Mesenchymal stem cell (in vitro differentiated cells and primary cell): ENCODE measurements around the gene SLC48A1.

Experiments
- DNase-seq: peaks from one replicate; pipeline ENCODE4 v3.0.0-alpha.2; 2013
- H2AFZ ChIP-seq: one replicate; pipeline ENCODE4 v1.6.1; 2013; ENCODE audit warnings: low read depth, mild to moderate bottlenecking, control low read depth, inconsistent platforms, low read length, moderate library complexity
- H2AK5ac ChIP-seq: 2 replicates; pipeline ENCODE4 v1.6.1; 2013; ENCODE audit warnings: low read length, moderate library complexity, mild to moderate bottlenecking, inconsistent platforms; ENCODE audit not compliant: severe bottlenecking
- H2BK120ac ChIP-seq: one replicate; pipeline ENCODE4 v1.6.1; 2013; ENCODE audit warnings: low read depth, mild to moderate bottlenecking, inconsistent platforms, low read length, moderate library complexity
- H2BK12ac ChIP-seq, 2 experiments: one replicate each; pipeline ENCODE4 v1.6.1; 2013; ENCODE audit warnings: inconsistent platforms in 2 of 2, low read length in 2 of 2, mild to moderate bottlenecking in 2 of 2, moderate library complexity in 2 of 2, control low read depth in 1 of 2
- H2BK15ac ChIP-seq: one replicate; pipeline ENCODE4 v1.6.1; 2013; ENCODE audit warnings: mild to moderate bottlenecking, low read depth, inconsistent platforms; ENCODE audit not compliant: poor library complexity, severe bottlenecking
- H2BK5ac ChIP-seq: 2 replicates; pipeline ENCODE4 v1.6.1; 2013; ENCODE audit warnings: low read depth, mild to moderate bottlenecking, low read length, control low read depth, inconsistent platforms; ENCODE audit not compliant: poor library complexity, severe bottlenecking
- H3K14ac ChIP-seq, 2 experiments: one replicate each; pipeline ENCODE4 v1.6.1; 2013; ENCODE audit warnings: inconsistent platforms in 2 of 2, low read length in 2 of 2, control low read depth in 1 of 2, mild to moderate bottlenecking in 1 of 2, moderate library complexity in 1 of 2
- H3K18ac ChIP-seq, 2 experiments: one replicate each; pipeline ENCODE4 v1.6.1; 2013; ENCODE audit warnings: inconsistent platforms in 2 of 2, low read length in 2 of 2, control low read depth in 1 of 2, low read depth in 1 of 2, mild to moderate bottlenecking in 1 of 2
- H3K23ac ChIP-seq, 2 experiments: one replicate each; pipeline ENCODE4 v1.6.1; 2013; ENCODE audit warnings: inconsistent platforms in 2 of 2, low read length in 2 of 2, mild to moderate bottlenecking in 2 of 2, moderate library complexity in 2 of 2, control low read depth in 1 of 2
- H3K27ac ChIP-seq: 2 replicates; pipeline ENCODE4 v1.5.1; 2013; ENCODE audit warnings: mild to moderate bottlenecking, moderate library complexity, low read length, control low read depth, inconsistent platforms; ENCODE audit not compliant: poor library complexity, severe bottlenecking
- H3K27me3 ChIP-seq, 2 experiments: 2 replicates each; pipeline versions ENCODE4 v1.6.1 to v1.7.0; 2013; ENCODE audit warnings: low read length in 2 of 2, mild to moderate bottlenecking in 2 of 2, moderate library complexity in 2 of 2, control low read depth in 1 of 2, inconsistent platforms in 1 of 2; ENCODE audit not compliant: control insufficient read depth in 1 of 2, insufficient read depth in 1 of 2
- H3K36me3 ChIP-seq, 2 experiments: 2 replicates each; pipeline versions ENCODE4 v1.6.1 to v1.7.0; 2013; ENCODE audit warnings: low read length in 2 of 2, control low read depth in 1 of 2, inconsistent platforms in 1 of 2, low read depth in 1 of 2, mild to moderate bottlenecking in 1 of 2; ENCODE audit not compliant: insufficient read depth in 2 of 2, control insufficient read depth in 1 of 2
- H3K4ac ChIP-seq, 2 experiments: one replicate each; pipeline ENCODE4 v1.6.1; 2013; ENCODE audit warnings: inconsistent platforms in 2 of 2, low read length in 2 of 2, mild to moderate bottlenecking in 2 of 2, moderate library complexity in 2 of 2, control low read depth in 1 of 2, low read depth in 1 of 2
- H3K4me1 ChIP-seq: 2 replicates; pipeline ENCODE4 v1.6.1; 2013; ENCODE audit warnings: low read depth, low read length, control low read depth; ENCODE audit not compliant: control insufficient read depth, insufficient read depth
- H3K4me2 ChIP-seq: 2 replicates; pipeline ENCODE4 v1.6.1; 2013; ENCODE audit warnings: low read length, mild to moderate bottlenecking, inconsistent platforms; ENCODE audit not compliant: poor library complexity, severe bottlenecking
- H3K4me3 ChIP-seq, 2 experiments: 2 replicates each; pipeline versions ENCODE4 v1.5.1 to v1.7.0; 2013; ENCODE audit warnings: low read length in 2 of 2, mild to moderate bottlenecking in 2 of 2, control low read depth in 1 of 2, low read depth in 1 of 2; ENCODE audit not compliant: insufficient read depth in 1 of 2
- H3K79me1 ChIP-seq: replicated peaks from 2 replicates; pipeline ENCODE4 v1.6.1; 2013; ENCODE audit warnings: mild to moderate bottlenecking, control low read depth, low read length, inconsistent platforms; ENCODE audit not compliant: poor library complexity, severe bottlenecking
- H3K9ac ChIP-seq: 2 replicates; pipeline ENCODE4 v1.7.0; 2013; ENCODE audit warnings: mild to moderate bottlenecking, low read length, moderate library complexity
- H3K9me3 ChIP-seq: 2 replicates; pipeline ENCODE4 v1.7.0; 2013; ENCODE audit warnings: mild to moderate bottlenecking, low read length; ENCODE audit not compliant: control insufficient read depth
- H4K8ac ChIP-seq: one replicate; pipeline ENCODE4 v1.6.1; 2013; ENCODE audit warnings: inconsistent platforms, mild to moderate bottlenecking, low read length, moderate library complexity
- H4K91ac ChIP-seq: one replicate; pipeline ENCODE4 v1.6.1; 2013; ENCODE audit warnings: mild to moderate bottlenecking, low read length, inconsistent platforms
- WGBS: methylation state at CpG from one replicate; pipeline ENCODE4 v1.1.7; 2013; ENCODE audit warnings: mixed read lengths; 5-methylcytosine and 5-hydroxymethylcytosine counted together

Gene SLC48A1

DNA sequence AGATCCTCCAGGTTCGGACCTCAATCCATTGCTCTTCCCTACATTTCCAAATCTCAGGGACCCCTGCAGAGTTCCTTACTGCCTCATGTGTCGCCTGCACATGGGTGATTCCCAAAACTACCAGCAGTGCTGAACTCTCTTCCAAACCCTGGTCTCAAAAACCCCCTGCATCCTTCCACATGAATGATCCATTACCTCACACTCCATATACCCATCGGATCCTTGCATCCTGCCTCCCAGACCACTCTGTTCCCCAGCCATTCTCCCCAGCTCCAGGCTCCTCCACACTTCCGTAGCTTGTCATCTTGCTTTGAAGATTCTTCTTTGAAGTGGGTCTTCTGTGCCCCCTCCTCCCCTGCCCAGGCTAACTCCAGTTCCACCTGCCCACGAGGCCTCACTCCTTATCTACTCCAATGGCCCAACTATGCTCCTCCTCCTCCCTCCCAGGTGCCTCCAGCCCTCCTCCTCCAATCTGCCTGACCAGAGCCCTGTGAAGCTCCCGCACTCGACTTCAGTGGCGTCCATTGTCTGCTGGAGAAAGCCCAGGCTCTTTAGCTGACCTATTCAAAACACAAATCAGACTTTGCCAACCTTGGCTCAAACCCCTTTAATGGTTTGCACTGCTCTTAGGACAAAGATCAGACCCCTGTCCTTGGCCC, 28.1 kb upstream of the SLC48A1 start:
- H3K9ac ChIP-seq: no peak overlapping the region
- peaks cover 0 to 17% of the 10 kb centered on the region in 2 experiments for H3K27me3 ChIP-seq
- no peak overlapping the region for H3K4me2 ChIP-seq
- H2BK12ac ChIP-seq: no peak overlapping the region
- H4K8ac ChIP-seq: no peak overlapping the region
- no peak overlapping the region for H4K91ac ChIP-seq
- peaks cover 4 to 77% of the 10 kb centered on the region in 2 experiments for H3K36me3 ChIP-seq
- H3K4me3 ChIP-seq: no peak overlapping the region
- H3K9me3 ChIP-seq: no peaks in the 10 kb centered on the region
- H2BK5ac ChIP-seq: no peak overlapping the region
- no peak overlapping the region for H3K18ac ChIP-seq
- 83% methylated on average over 8 of the region's 8 CpGs for WGBS
- peaks cover 2% of the 10 kb centered on the region for H3K79me1 ChIP-seq
- H3K23ac ChIP-seq: no peak overlapping the region
- H3K27ac ChIP-seq: no peak overlapping the region
- no peak overlapping the region for H2BK15ac ChIP-seq
- peak overlapping the region; percentile 2 for H2AK5ac ChIP-seq
- DNase-seq: no peak
- H3K14ac ChIP-seq: no peak overlapping the region
- H3K4me1 ChIP-seq: peaks cover 12% of the 10 kb centered on the region
- no peak overlapping the region for H3K4ac ChIP-seq
- no peak overlapping the region for H2AFZ ChIP-seq
- H2BK120ac ChIP-seq: no peak overlapping the region

DNA sequence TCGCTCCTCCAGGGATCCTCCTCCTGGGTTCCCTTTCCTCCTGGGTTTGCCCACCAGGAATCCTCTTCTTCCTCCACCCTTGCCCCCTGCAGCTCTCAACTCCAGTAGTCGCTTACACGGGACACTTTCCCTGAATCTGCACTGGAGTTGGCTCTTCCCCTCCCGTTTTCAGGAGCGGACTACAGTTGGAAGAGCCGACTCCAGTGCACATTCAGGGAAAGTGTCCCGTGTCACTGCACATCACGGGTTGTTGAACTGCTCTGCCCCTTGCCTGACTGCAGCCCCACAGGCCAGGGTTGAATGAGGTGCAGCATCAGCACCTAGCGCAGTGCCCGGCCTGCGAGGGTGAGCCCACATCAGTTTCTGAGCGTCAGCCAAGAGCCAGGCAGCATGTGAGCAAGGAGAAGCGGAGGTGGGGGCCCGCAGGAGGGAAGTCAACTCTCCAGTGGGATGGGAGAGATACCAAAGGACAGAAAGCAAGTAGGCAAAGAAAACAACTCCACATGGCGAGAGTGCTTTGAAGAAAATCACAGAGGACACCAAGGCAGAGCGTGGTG, 27.5 kb upstream of the SLC48A1 start:
- H2BK12ac ChIP-seq: no peak overlapping the region
- H2BK120ac ChIP-seq: no peak overlapping the region
- H3K23ac ChIP-seq: no peak overlapping the region
- H3K9me3 ChIP-seq: no peaks in the 10 kb centered on the region
- H4K8ac ChIP-seq: no peak overlapping the region
- peaks cover 2% of the 10 kb centered on the region for H3K79me1 ChIP-seq
- H3K27me3 ChIP-seq: peaks cover 0 to 17% of the 10 kb centered on the region in 2 experiments
- H3K4me1 ChIP-seq: peaks cover 11% of the 10 kb centered on the region
- no peak overlapping the region for H3K27ac ChIP-seq
- H3K36me3 ChIP-seq: peaks cover 4 to 77% of the 10 kb centered on the region in 2 experiments
- H3K4me2 ChIP-seq: no peak overlapping the region
- no peak overlapping the region for H3K14ac ChIP-seq
- H2AK5ac ChIP-seq: no peak overlapping the region
- H3K4me3 ChIP-seq: no peak overlapping the region
- 87% methylated on average over 16 of the region's 16 CpGs for WGBS
- H2BK5ac ChIP-seq: no peak overlapping the region
- H4K91ac ChIP-seq: no peak overlapping the region
- no peak for DNase-seq
- H3K9ac ChIP-seq: no peak overlapping the region
- no peak overlapping the region for H3K18ac ChIP-seq
- H3K4ac ChIP-seq: no peak overlapping the region
- no peak overlapping the region for H2BK15ac ChIP-seq
- no peak overlapping the region for H2AFZ ChIP-seq

DNA sequence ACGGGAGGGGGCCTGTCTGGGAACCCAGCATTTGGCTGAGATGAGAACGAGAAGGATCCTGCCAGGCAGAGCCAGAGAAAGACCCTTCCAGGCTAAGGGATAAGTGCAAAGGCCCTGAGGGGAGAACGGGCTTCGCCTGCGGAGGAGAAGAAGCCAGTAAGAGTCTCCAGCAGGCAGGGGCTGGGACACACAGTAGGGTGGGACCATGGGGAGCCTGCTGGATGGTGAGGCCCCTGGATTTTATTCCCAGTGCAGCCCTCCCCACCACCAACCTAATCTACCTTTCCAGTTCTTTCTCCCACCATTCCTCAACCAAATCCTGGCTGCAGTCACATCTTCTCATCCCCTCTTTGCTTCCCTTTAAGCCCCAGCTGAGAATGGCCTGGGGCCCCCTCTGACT, 27.0 kb upstream of the SLC48A1 start:
- Histone ChIP-seq H3K14ac (no peak overlapping the region), H3K27me3 (peaks cover 0 to 17% of the 10 kb centered on the region in 2 experiments), H4K8ac (no peak overlapping the region), H2BK12ac (no peak overlapping the region), H3K18ac (no peak overlapping the region), H3K9ac (no peak overlapping the region), H2BK15ac (no peak overlapping the region), H3K23ac (no peak overlapping the region), H4K91ac (no peak overlapping the region), H3K27ac (no peak overlapping the region), H3K4ac (no peak overlapping the region), H3K9me3 (no peaks in the 10 kb centered on the region), H3K4me3 (no peak overlapping the region), H2BK5ac (no peak overlapping the region), H3K4me1 (peaks cover 10% of the 10 kb centered on the region), H3K36me3 (peaks cover 4 to 78% of the 10 kb centered on the region in 2 experiments), H2BK120ac (no peak overlapping the region), H2AK5ac (no peak overlapping the region), H3K79me1 (peaks cover 2% of the 10 kb centered on the region), H3K4me2 (no peak overlapping the region), H2AFZ (no peak overlapping the region)
- no peak for DNase-seq
- 66% methylated on average over 2 of the region's 5 CpGs for WGBS

DNA sequence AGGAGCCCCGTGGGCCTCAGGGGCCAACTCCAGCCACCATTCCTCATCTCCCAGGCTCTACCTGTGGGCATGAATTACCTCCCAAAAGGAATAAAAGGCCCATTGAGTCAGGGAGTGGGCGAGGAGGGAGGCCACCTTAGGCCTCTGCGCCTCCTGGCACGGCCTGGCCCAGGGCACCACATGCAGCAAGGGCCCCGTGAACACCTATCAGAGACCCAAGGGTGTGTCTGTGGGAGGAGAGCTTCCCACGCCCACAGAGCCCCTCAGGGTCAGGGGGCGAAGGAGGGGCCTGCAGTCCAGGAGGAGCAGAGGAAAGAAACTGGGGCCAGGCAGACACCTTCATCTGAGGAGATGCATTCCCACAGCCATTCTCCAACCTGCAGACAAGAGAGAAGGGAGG, 26.5 kb upstream of the SLC48A1 start:
- Histone ChIP-seq H3K36me3 (peaks cover 4 to 83% of the 10 kb centered on the region in 2 experiments), H2BK120ac (no peak overlapping the region), H3K4ac (no peak overlapping the region), H2AFZ (no peak overlapping the region), H2BK5ac (no peak overlapping the region), H3K9ac (no peak overlapping the region), H2BK15ac (no peak overlapping the region), H3K4me3 (no peak overlapping the region), H3K4me1 (peaks cover 9% of the 10 kb centered on the region), H4K8ac (no peak overlapping the region), H3K23ac (no peak overlapping the region), H3K79me1 (peaks cover 3% of the 10 kb centered on the region), H2BK12ac (no peak overlapping the region), H3K14ac (no peak overlapping the region), H2AK5ac (no peak overlapping the region), H3K9me3 (no peaks in the 10 kb centered on the region), H3K18ac (no peak overlapping the region), H4K91ac (no peak overlapping the region), H3K4me2 (no peak overlapping the region), H3K27me3 (peaks cover 0 to 17% of the 10 kb centered on the region in 2 experiments), H3K27ac (no peak overlapping the region)
- WGBS: 89% methylated on average over 7 of the region's 7 CpGs
- DNase-seq: no peak
